SIG-M5 treated with dmso at 0.1 percent for 504 hours (cell line): ENCODE data around the gene MTFR1L.

Experiments
- DNase-seq: peaks from one replicate; lab custom pipeline; 2025; ENCODE audit not compliant: unreplicated experiment; lab: John Stamatoyannopoulos, UW

MTFR1L gene

DNA sequence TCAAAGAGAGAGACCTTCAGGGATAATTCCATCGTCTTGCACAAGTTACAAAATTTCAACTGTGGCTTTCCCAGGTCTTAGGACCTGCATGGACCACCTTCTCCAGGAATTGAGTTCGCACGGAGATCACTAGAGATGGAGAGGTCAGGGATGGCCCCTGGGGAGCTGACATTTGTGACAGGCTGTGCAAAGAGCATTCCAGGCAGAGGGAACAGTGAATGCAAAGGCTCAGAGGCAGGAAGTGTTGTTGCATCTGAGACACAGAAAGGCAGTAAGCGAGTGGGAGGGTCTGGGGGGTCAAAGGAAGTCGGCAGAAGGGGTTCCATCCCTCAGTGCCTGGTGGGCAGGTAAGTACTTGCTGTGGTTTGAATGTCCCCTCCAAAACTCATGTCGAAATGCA, 29.3 kb upstream of the MTFR1L start:
- no peak for DNase-seq

- no peak for DNase-seq
These were observed 27.6 kb upstream of the MTFR1L start for GRCh38 chr1:25792115-25792514.

DNA sequence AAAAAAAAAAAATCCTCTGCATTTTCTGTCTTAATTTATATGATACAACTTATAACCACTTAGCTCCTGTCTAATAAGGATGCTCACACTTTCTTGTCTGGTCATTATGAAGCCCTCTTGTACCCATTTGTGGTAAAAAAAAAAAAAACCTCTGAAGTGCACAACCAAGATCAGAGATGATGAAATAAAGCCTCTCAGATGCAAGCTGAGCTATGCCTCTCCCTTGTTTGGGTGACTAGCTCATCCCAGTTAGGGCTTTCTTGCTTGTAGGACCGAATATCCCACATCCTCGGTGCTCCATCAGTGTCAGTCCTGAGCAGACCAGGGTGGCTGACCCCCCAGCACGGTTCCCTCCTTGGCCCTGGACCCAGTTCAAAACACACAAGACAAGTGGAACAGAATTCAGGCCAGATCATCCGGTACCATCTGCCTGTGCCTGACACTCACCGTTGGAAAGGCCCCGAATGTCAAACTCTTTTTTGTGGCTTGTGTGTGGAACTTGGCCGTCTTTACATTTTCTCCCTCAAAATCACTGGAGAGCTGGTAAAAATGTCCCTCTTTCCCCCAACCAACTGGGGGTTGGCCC, 26.1 kb upstream of the MTFR1L start:
- DNase-seq = no peak

DNA sequence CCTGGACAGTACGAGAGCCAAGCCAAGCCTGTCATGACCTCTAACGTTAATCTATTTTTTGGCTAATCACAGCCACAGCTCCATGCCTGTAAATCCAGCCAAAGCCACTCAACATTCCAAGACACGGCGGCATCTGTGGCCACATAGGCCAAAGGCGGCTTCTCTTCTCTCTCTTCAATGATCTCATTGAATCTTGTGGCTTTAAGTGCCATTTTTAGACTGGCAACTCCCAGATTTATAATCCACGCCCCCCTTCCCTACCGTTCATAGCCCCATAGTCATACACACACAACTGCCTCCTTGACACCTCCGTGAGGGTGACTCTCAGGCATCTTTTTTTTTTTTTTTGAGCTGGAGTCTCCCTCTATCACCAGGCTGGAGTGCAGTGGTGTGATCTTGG, 25.4 kb upstream of the MTFR1L start:
- no peak for DNase-seq

DNA sequence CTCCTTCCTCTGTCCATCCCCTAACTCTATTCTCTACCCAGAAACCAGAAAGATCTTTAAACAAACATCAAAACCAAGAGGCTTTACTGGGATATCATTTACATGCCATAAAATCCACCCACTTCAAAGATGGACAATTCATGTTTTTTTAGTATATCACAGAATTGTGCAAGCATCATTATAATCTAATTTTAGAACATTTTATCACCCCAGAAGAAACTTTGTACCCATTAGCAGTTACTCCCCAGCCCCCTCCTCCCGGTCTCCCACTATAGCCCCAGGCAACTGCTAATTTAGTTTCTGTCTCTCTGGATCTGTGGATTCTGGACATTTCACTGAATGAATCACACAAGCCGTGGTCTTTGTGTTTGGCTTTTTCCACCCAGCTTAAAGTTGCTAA, 24.5 kb upstream of the MTFR1L start:
- DNase-seq = no peak

DNA sequence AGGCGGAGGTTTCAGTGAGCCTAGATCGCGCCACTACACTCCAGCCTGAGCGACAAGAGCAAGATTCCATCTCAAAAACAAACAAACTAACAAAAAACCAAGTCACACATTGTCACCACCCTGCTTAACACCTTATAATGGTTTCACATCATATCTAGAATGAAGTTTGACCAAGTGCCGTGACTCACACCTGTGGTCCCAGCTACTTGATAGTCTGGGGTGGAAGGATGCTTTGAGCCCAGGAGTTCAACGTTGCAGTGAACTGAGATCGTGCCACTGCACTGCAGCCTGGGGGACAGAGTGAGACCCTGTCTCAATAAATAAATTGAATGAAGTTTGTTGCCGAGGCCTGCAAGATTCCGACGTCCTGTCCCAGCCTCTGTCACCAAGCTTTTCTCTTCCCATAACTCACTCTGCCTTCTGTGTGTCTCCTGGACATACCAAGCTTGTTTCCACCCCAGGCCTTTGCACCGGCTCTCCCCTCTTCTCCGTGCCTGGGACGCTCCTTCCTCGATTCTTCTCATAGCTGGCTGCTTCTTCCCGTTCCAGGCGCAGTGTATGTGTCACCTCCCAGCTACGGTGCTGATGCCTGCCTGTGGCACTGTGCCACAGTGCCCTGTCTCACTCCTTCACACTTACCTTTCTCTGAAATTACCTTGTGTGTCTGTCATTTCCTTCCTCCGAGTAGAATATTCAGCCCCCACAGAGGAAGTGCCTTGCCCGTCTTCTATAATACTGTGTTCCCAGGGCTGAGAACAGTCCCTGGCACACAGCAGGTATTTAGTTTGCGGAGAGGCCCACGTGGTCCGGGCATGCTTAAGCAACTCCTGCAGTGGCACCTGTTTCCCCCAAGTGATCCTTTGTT, 23.6 kb upstream of the MTFR1L start:
- no peak for DNase-seq

DNA sequence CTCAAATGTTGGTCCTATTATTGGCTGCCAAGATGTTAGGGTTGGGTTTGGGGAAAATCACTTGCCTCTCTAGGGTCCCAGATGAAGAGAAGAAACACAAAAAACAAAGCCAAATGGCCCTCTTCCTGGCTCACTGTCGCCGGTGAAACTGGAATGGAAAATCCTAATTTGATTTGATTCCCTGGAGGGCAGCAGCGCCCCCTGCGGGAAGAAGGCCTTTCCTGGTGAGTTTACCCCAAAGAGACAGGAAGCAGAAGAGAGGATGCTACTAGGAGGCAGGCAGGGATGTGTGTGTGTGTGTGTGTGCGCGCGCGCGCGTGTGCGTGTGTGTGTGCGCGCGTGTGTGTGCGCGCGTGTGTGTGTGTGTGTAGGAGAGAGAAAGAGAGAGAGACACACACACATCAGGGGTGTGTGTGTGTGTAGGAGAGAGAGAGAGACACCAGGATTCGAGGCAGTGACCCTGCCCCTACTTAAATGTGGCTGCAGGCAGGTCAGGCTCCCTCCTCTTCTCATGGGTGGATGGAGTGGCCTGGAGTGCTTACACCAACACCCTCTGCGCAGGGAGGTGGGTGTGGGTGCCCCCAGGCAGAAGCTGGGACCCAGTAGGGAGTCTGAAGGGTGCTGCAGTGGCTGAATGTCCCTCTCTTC, 22.8 kb upstream of the MTFR1L start:
- DNase-seq = peak; percentile 72

- DNase-seq = peak; percentile 26
These were observed 21.8 kb upstream of the MTFR1L start for GRCh38 chr1:25797939-25798338.

DNA sequence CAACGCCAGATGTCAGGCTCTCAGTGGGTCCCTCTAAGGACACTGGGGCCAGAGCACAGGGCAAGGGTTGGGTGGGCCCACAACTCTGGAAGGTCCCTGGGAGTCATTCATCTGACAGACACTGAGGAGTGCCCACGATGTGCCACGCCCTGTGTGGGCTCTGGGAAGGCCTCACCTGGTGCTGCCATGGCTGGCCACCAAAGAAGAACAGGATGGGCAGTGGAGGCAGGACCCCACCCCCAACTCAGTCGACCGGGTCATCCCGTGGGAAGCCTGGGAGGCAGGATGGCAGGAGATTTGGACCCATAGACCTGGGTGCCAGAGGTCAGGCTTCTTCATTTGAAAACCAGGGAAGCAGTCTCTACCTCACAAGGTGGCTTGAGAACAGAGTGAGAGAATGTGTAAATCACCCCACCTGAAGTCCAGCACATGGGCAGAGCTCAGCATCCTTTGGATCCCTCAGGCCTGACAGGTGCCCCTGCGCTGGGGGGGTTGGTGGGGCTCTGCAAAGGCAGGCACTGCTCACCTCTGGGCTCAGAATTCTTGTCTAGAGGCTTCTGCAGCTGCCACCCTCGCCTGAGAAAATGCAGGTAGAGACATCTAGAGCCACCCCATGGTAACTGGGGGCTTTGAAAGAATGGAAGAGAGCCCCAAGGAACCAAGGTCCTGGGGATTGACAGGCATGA, 20.9 kb upstream of the MTFR1L start:
- DNase-seq = no peak

DNA sequence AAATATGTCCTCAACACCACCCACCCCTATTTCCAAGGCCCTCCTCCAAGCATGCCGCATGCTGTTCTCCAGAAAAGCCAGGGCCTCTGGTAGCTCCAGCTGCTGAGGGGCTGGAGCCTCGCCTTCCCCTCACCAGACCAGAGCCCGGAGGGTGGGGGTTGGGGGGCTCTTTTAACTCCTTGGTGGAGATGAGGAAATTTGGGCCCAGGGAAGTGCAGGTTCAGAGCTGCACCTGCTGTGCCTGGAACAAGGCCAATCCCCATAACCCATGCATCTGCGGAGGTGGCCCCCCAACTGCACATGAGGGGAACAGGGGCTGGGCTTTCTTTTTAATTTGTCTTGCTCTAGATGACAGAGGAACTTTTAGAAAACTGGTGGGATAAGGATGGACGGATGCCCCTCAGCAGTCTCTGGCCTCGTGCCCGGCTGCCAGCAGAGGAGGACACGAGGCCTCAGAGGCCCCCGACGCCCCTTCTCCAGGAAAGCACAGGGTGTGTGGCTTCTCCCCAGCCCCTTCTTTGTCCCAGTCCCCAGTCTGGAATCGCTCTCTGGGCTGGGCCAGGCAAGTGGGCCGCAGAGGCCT, 20.3 kb upstream of the MTFR1L start:
- no peak for DNase-seq

- DNase-seq = no peak
These were observed 19.6 kb upstream of the MTFR1L start, which contains the start of gene SELENON for GRCh38 chr1:25799935-25800702. SELENON (plus strand) TSS chr1:25800193; CDS start chr1:25800231, 38 bp downstream.

GRCh38 chr1:25800703-25801377, 18.9 kb upstream of the MTFR1L start:
- no peak for DNase-seq

GRCh38 chr1:25802915-25803314, 16.8 kb upstream of the MTFR1L start:
- peak; percentile 26 for DNase-seq

DNA sequence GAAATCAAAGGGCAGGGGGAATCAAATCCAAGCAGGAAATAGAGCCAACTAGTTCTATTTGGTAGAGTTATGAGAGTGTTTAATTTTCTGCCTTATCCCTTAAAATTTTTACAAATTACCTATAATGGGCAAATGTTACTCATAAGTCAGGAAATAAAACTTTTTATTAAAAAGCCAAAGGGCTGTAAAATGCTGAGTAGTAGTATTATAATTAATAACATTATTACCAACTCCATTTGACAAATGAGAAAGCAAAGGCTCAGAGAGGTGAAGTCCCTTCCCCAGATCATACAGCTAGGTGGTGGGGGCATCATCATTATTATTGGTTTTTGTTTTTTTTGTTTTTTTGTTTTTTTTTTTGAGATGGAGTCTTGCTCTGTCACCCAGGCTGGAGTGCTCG, 16.4 kb upstream of the MTFR1L start:
- no peak for DNase-seq

- no peak for DNase-seq
These were observed 15.3 kb upstream of the MTFR1L start for GRCh38 chr1:25804244-25804963.

GRCh38 chr1:25804964-25805862, 14.5 kb upstream of the MTFR1L start:
- DNase-seq = no peak

GRCh38 chr1:25805863-25806225, 13.9 kb upstream of the MTFR1L start:
- no peak for DNase-seq

GRCh38 chr1:25806418-25806817, 13.3 kb upstream of the MTFR1L start:
- no peak for DNase-seq
